ENCODE results near the gene ZFYVE27.

ZFYVE27 gene

GRCh38 chr10:97771913-97772823 is 35.2 kb downstream of the ZFYVE27 start, which contains the start of gene SFRP5:
SFRP5 (minus strand) TSS chr10:97771999; CDS start chr10:97771833, 166 bp downstream.
- no peak for DNase-seq

DNA sequence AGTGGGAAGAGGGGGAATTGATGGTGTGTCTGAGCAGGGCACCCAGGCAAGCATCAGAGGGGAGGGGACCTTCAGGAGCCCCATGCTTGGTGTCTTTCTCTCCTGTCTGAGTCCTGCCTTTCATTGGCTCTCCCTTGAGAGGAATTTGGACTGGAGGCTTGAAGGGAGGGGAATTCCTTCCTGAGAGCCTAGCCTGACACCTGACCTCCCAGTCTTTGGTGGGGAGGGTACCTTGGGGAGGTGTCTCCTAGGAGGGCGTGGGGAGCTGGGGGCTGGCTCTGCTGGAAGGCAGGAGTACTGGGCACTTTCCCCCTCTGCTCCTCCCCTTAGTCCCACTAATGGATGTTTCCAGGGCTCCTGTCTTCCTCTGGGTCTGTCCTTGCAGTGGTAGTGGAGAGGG is 36.2 kb downstream of the ZFYVE27 start:
- no peak for DNase-seq

- no peak for DNase-seq
These were observed 37.9 kb downstream of the ZFYVE27 start for GRCh38 chr10:97774811-97775294.

GRCh38 chr10:97777143-97777542 is 40.2 kb downstream of the ZFYVE27 start:
- no peak for DNase-seq

- DNase-seq, result no peak
These were observed 41.7 kb downstream of the ZFYVE27 start for GRCh38 chr10:97778452-97779302.

DNA sequence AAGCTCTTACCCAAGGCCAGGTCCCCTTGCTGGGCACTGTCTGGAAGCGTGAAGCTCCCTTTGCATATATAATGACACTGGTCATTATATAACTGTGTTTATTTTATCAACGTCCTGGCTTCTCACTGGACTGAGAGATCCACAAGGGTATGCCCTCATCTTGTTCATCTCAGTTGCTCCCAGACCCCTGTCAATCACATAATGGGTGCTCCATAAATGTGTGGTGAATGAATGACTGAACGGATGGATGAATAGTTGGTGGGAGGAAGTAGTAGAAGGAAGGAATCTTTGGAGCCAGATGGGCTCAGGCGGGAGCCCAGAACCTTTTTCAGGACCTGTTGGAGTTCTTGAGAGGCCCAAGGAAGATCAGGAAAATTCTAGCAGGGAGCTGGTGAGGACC is 42.6 kb downstream of the ZFYVE27 start:
- no peak for DNase-seq

DNA sequence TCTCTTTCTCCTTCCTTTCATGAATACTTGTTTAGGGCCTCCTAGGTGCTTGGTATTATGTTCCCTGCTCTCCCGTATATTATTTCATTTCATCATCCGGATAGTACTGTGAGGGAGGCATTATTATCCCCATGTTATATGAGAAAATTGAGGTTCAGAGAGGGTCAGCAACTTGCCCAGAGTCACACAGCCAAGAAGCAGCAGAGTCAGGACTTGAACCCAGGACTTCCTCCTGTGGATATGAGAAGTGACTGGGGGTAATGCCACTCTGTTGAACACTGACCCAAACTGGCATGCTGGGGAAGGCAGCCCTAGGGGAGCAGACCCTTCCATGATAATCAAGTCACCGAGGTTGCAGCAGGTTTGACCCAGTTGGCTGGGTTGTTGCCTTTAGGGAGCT is 43.0 kb downstream of the ZFYVE27 start:
- no peak for DNase-seq

DNA sequence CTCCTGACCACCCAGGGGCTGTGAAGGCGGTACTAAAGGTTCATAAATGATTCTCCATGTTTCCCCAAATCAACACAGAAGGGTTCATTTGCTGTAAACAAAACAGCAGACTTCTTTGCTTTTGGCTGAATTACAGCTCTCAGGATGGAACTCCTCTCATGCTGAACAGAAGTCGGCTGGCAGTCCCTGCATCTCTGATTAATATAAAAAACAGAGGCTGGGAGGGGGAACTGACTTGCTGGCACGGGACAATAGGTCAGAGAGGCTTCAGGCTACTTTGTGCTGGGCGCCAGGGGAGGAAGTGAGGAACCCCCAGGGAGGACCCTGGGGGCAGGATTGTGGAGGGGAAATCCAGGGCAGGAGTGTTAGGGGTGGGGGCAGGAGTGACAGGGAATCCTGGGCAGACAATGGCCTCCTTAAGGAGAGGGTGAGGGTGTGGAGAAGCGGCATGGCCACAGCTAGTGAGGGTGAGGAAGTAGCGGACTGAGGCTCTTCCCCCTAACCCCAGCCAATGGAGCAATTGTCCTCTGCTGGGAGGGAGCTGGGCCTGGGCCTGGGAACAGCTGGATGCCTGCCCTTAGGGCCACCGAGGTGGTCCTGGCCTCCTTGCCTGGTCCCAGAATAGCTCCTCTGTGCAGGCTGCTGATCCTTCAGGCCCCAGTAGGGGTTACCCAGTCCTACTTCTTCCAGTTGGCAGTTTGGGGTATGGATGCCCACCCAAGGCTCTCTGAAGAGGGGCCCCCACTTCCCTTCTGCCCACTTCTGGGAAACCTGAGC is 44.1 kb downstream of the ZFYVE27 start:
- DNase-seq, result no peak

DNA sequence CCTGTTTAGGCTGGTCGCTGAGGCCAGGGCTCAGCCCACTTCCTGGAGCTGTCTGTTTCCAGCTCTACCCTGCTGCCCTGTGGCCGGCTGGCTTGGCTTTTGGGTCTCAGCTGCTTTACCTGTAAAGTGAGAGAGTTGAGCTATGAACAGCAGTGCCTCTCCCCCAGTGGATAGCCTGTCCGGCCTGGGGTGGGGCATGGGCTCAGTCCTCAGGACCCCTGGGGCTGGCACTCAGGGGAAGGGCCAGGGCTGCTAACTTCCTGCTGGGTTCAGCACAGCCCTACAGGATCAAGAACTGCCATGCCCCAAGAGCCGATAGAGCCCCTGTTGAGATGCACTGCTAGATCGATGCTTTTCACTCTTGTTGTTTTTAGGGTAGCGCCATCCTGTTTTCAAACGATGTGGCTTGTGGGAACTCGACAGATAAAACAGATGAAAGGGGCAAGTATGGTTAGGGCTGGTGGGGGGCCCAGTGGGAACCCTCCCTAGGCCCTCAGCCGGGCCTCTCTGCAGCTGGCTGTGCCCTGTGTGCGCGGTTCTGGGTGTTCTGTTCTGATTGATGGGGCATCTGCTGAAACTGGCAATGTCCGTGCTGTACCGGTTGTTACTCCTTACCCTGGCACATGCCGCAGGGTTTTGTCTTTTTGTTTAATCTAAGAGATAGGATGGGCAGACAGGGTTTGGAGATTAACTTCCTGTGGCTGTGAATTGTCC is 44.8 kb downstream of the ZFYVE27 start:
- no peak for DNase-seq

DNA sequence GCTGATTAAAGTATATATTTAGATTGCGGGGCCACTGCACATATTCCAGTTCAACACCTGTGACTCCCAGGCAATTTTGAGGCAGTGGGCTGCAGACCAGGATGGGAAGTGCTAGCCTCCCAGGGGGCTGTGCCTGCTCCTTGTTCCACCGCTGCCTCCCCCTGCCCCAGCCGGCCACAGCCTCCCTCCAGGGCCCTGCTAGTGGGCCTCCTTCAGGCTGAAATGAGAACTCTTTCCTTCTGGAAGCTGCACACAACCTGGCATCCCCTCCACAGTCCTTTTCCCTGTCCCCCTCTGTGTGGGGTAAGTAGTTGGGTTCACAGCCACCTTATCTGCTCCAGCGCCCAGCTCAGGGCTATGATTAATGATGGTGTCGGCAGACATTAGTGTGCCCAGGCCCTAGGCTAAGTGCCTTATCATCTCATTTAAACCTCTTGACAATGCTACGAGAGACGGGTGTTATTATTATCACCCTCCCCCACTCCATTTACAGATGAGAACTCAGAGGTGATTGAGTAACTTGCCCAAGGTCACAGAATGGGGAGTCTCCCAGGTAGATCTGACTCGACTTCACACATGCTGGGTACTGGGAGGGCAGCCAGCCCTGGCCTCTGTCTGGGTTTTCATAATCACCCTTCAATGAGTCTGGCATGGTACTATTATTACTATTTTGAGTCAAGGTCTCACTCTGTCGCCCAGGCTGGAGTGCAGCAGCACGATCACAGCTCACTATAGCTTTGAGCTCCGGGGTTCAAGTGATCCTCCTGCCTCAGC is 45.7 kb downstream of the ZFYVE27 start:
- DNase-seq, result no peak

- no peak for DNase-seq
These were observed 47.4 kb downstream of the ZFYVE27 start for GRCh38 chr10:97784200-97784810.

- DNase-seq, result no peak
These were observed 48.3 kb downstream of the ZFYVE27 start for GRCh38 chr10:97785231-97785630.

DNA sequence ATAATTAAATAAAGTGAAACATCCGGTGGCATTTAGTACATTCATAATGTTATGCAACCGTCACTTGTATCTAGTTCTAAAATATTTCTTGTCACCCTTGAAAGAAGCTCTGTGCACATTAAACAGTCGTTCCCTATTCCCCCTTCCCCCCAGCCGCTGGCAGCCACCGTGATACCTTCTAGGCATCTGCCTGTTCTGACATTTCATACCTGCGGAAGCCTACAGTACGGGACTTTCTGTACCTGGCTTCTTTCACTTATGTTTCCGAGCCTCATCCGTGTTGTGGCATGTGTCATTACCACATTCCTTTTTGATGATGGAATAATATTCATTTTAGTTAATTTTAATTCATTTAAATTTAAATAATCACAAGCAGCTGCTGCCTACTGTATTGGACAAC is 48.8 kb downstream of the ZFYVE27 start:
- no peak for DNase-seq

DNA sequence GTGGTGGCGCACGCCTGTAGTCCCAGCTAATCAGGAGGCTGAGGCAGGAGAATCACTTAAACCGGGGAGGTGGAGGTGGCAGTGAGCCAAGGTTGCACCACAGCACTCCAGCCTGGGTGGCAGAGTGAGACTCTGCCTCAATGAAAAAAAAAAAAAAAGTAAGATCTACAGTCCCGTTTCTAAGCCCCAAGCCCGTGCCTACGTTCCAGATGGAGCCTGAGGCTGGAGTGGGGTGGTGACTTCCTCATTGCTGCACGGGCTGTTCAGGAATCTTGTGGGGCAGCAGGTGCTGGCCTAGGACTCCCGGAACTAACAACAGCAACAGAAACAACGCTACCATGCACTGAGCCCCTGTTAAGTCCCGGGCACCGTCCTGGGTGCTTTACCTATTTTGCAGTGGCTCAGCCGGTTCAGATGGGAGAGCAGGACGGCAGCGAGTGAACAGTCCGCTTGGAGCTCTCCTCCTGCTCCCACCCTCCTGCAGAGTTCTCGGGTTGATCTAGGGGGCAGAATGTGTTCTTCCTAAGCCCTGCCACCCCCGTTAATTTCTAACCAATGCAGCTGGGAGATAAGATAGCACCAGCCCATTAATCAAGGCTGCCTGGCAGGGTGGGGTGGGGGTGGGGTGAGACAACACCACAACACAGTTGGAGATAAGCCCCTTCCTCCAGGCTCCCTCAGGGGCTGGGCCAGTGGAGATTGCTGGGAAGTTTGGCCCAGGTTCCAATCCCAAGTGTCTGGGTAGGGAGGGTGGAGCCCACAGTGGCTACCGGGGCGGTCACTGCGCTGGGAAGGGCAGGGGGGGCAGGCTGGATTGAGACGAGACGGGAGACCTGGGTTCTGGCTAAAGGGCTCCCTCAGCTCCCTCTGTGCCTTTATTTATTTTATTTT is 51.9 kb downstream of the ZFYVE27 start:
- DNase-seq, result no peak

DNA sequence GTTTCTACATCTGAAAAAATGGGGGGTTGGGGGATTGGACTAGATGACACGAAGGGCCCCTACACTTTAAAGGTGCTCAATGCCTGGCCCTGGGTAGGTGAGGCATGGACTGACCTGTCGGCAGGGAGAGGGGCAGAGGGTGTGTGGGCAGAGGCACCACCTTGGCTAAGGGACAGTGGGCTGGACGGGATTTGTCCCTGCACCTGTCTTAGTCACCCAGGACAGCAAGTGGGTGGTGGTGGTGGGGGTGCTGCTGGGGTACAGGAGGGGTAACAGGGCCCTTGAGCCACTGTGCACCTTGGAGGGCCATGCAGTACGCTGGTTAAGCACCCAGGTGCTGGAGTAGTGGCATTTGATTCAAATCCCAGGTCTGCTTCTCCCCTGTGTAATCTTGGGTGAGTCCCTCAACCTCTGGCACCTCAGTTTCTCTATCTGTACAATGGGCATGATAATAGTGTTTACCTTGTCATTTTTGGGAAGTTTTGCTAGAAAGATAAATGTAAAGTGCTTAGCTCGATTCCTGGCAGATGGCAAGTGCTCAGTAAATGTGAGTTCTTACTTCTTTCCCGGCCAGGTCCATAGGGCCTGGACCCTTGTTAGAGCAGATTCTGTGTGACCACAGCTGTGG is 53.0 kb downstream of the ZFYVE27 start:
- DNase-seq, result no peak

GRCh38 chr10:97791824-97792721 is 55.1 kb downstream of the ZFYVE27 start:
- no peak for DNase-seq

GRCh38 chr10:97795886-97796285 is 59.0 kb downstream of the ZFYVE27 start:
- no peak for DNase-seq

DNA sequence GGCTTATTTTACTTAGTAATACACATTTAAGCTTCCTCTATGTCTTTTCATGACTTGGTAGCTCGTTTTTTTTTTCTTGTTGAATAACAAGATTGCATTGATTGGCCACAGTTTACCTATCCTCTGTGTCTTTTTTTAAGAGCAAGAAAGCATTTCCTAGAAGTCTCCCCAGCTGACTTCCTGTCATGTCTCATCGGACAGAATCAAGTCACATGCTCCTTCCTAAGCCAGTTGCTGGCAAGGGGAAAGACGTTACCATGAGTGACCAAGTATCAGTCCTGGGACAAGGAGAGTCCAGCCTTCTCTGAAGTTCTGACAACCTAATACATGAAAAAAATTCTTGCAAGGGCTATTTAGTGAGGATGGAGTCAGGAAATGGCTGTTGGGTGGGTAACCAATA is 59.7 kb downstream of the ZFYVE27 start:
- no peak for DNase-seq

Measured in GDM1 (cell line).